EL (cell line): Measurements from ENCODE around the gene B3GALT5.

ENCODE experiments used
- DNase-seq: peaks from one replicate; pipeline ENCODE4 v3.0.0-alpha.2; 2016

The B3GALT5 gene

DNA sequence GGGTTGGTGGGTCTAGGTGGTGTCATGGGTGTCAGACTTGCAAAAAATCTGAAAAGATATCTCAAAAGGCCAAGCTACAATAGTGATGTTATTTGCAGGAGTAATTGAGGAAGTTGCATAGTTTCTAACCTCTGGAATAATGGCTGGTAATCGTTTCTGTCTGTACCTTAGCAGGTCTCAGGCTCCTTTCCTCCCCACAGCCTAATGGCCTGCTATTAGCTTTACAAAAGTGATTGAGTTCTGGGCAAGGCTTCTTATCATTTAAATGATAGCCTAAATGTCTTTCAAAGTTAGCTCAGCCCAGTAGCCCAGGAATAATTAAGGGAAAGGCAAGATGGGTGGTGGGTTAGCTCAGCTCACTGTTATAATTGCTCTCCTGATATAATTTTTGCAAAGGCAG lies 94.6 kb downstream of the B3GALT5 start:
- no peak for DNase-seq

DNA sequence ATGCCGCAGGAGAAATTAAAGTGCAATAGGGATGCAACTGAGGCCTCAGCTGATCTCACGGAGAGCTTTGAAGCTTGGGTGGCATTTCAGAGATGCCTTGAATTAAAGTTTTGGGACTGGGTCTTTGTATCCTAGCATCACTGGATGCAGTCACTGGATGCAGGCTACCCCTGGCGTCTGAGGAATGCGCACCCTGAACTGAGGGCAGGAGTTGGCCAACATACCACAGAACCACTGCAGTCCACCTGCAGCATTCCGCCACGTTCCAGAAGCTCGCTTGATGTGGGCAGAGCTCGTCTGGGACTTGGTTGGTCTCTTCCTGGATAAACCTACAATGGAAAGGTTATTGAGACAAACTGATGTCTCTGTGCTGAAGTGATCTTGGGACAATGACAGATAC lies 98.1 kb downstream of the B3GALT5 start:
- DNase-seq = no peak

GRCh38 chr21:39712273-39712672 lies 99.5 kb downstream of the B3GALT5 start:
- no peak for DNase-seq

DNA sequence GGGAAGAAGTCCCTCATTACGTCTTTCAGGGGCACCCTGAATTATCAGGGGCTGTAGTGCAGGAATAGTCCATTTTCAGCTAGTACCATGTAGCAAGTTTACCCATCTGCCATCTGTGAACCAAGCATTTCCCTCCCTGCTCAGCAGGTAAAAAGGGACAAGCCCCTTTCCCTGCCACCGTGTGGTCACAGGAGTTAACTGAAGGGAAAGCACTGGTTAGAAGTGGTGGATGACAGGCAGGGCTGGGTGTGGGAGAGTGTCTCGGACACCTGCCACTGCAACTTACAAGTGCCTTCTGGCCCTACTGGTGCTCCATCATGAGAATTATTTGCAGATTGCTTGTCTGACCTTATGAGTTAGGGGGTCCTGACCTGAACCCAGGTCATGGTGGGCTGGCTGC lies 100.2 kb downstream of the B3GALT5 start:
- DNase-seq = no peak

DNA sequence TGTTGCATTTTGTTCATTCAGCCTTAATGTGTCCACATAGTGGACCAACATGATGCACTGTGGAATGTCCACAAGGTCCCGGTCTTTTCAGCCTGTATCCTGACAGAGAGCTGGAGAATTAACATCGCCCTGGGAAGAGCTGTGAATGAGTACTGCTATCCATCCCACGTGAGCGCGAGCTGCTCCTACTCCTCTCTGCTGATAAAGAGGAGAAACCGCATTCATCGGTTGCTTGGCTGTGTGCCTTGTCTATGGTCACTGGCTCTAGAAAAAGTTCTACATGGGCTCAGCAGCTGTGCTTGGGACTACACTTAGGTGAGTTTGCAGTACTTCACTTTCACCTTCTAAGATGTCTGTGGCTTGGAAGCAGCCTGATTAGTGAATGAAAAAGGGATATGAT lies 101.2 kb downstream of the B3GALT5 start:
- no peak for DNase-seq

DNA sequence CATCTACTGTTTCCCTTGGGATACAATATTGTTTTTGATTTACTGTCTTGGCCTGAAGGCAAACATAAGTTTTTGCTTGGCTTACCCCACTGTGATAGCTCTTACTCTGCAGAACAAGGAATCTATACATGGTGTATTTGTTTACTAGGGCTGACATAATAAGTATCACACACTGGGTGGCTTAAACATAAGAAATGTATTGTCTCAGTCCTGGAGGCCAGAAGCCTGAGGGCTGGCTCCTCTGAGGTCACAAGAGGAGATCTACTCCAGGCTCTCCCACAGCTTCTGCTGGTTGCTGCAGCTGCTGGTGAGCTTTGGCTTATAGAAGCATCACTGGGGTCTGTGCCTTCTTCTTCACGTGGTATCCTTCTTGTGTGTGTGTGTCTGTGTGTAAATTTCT lies 101.6 kb downstream of the B3GALT5 start:
- DNase-seq = no peak

DNA sequence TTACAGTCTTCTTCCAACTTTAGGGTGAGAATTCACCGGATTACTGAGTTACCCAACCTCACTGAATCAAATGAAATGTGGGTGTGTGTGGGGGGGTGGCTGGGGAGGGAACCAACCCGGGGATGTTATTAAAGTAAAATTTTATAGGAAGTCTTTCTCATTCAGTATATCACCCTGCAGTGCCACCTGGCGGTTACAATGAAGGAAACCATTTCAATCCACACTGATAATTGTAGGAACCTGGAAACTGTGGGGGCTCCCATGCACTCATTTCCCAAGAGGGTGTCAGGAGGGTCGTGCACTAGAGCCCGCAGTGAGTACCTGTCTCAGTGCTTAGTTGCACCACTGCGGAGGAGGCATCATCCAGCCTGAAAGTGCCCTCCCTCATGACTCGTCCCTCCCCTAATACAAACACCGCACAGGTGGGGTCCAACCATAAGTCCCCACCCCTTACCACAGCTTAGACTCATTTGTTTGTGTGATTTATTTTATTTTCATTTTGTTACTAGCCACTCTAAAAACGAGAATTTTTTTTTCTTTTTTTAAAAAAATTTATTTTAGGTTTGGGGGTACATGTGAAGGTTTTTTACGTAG lies 103.2 kb downstream of the B3GALT5 start:
- DNase-seq = peak; percentile 45

- DNase-seq = peak; percentile 2
Measured at GRCh38 chr21:39720126-39720778, 107.5 kb downstream of the B3GALT5 start.

- no peak for DNase-seq
Measured at GRCh38 chr21:39721885-39722284, 109.1 kb downstream of the B3GALT5 start.
